K562 (cell line): ENCODE measurements around the gene CYP21A2. TPM values are rescaled to one million over a fixed set of nuclear protein-coding genes. Genes with fewer than 3 reads are reported as not detected.
A peak's percentile ranks its signal among the peaks of the same experiment; 100 is the strongest.

Experiments
- ESRRA ChIP-seq: fragments of 450-650 bp; IDR thresholded peaks from 2 replicates; pipeline ENCODE4 v1.6.1; 2014; ENCODE audit warnings: low read depth, mild to moderate bottlenecking, moderate library complexity, borderline replicate concordance
- NFIC ChIP-seq: fragments of 450-650 bp; IDR thresholded peaks from 2 replicates; pipeline ENCODE4 v1.6.1; 2017; ENCODE audit warnings: mild to moderate bottlenecking, inconsistent platforms
- NR2C2 ChIP-seq, 2 experiments: fragments of 200-800 bp in 1 of 2; sonication (Bioruptor generic) in 1 of 2; sonication (generic) in 1 of 2; formaldehyde crosslinking in 1 of 2; IDR thresholded peaks; 2 replicates each; pipeline versions ENCODE4 v1.6.1 to v1.8.0; 2016 to 2022; ENCODE audit warnings: mild to moderate bottlenecking in 1 of 2, missing compliant biosample characterization in 1 of 2, missing genetic modification characterization in 1 of 2, missing genetic modification reagents in 1 of 2
- polyA plus RNA-seq, 8 experiments: library from polyadenylated mRNA; depleted of rRNA in 4 of 8; stranded (reverse) in 5 of 8; unstranded in 3 of 8; fragments of >200 nt; fragmentation: Nextera tagmentation in 2 of 8; fragmentation: Illumina TruSeq in 1 of 8; extraction: Ambion mirVana in 2 of 8; extraction: Trizol in 1 of 8; gene quantifications; 2 replicates each; pipeline versions ENCODE4 v1.2.1 to v1.2.3, GENCODE V29; 2011 to 2014; ENCODE audit warnings: inconsistent platforms in 1 of 8, missing spikeins in 1 of 8
- total RNA-seq, 7 experiments: library from RNA; depleted of rRNA in 6 of 7; stranded (reverse); fragments of >200 nt in 6 of 7; fragmentation: Illumina TruSeq in 2 of 7; extraction: Trizol in 2 of 7; gene quantifications; 2 replicates each; pipeline versions ENCODE4 v1.2.1 to v1.2.3, GENCODE V29; 2011 to 2021; ENCODE audit warnings: low replicate concordance in 1 of 7
- TF ChIP-seq, protein P1 (sequence below), 2 experiments: fragments of 450-650 bp; formaldehyde crosslinking in 1 of 2; IDR thresholded peaks; 2 replicates each; pipeline versions ENCODE4 v1.4.0 to v1.6.1; 2014 to 2020; ENCODE audit warnings: mild to moderate bottlenecking in 2 of 2, borderline replicate concordance in 1 of 2, low read depth in 1 of 2

The CYP21A2 gene
- total and polyA plus RNA-seq, 9 of the 15 experiments (the other 6 are each of a cell fraction or from before 2014, with no cell fraction given): 0.03 to 1.4 (median 0.19) TPM

GRCh38 chr6:32085759-32086459 lies 47.7 kb downstream of the CYP21A2 start (continued):
- TF ChIP-seq ESRRA: 0 out of 2 replicates have a peak, but pooled peaks have one; percentile 11
- TF ChIP-seq, protein P1, sequence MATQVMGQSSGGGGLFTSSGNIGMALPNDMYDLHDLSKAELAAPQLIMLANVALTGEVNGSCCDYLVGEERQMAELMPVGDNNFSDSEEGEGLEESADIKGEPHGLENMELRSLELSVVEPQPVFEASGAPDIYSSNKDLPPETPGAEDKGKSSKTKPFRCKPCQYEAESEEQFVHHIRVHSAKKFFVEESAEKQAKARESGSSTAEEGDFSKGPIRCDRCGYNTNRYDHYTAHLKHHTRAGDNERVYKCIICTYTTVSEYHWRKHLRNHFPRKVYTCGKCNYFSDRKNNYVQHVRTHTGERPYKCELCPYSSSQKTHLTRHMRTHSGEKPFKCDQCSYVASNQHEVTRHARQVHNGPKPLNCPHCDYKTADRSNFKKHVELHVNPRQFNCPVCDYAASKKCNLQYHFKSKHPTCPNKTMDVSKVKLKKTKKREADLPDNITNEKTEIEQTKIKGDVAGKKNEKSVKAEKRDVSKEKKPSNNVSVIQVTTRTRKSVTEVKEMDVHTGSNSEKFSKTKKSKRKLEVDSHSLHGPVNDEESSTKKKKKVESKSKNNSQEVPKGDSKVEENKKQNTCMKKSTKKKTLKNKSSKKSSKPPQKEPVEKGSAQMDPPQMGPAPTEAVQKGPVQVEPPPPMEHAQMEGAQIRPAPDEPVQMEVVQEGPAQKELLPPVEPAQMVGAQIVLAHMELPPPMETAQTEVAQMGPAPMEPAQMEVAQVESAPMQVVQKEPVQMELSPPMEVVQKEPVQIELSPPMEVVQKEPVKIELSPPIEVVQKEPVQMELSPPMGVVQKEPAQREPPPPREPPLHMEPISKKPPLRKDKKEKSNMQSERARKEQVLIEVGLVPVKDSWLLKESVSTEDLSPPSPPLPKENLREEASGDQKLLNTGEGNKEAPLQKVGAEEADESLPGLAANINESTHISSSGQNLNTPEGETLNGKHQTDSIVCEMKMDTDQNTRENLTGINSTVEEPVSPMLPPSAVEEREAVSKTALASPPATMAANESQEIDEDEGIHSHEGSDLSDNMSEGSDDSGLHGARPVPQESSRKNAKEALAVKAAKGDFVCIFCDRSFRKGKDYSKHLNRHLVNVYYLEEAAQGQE (IDR thresholded peaks at IDR 0.05; ENCODE audit: borderline replicate concordance): 0 out of 2 replicates have a peak, but pooled peaks have one; percentile 8
- TF ChIP-seq, protein P1 (CRISPR knock-in tag; IDR thresholded peaks at IDR 0.05; ENCODE audit: low read depth): no peak
- no peak for TF ChIP-seq NR2C2 (CRISPR knock-in tag; IDR thresholded peaks at IDR 0.05)
- TF ChIP-seq NR2C2 (tag; IDR thresholded peaks at IDR 0.05): 0 out of 2 replicates have a peak, but pooled peaks have one; percentile 12
- TF ChIP-seq NFIC: 0 out of 2 replicates have a peak, but pooled peaks have one; percentile 22
- TF ChIP-seq, all 486 proteins: peak for 23
